SK-N-SH (cell line): ENCODE results near the gene KIF5C. TPM values are rescaled to one million over a fixed set of nuclear protein-coding genes. Genes with fewer than 3 reads are reported as not detected.

Source experiments
- CTCF ChIA-PET: fragments of 300-600, 350-600 bp; formaldehyde crosslinking; extraction: SDS; loops from one replicate; lab custom pipeline; 2021; lab: Yijun Ruan, JAX
- POLR2A ChIA-PET: fragments of 350-600 bp; sonication (Branson Sonifier 250); formaldehyde crosslinking; extraction: SDS; loops from one replicate; lab custom pipeline; 2020; ENCODE audit warnings: antibody characterized with exemption, inconsistent platforms; lab: Yijun Ruan, JAX
- DNase-seq: peaks from one replicate; pipeline ENCODE4 v3.0.0; 2012
- H2AFZ ChIP-seq: fragments of 200-600 bp; sonication (generic); 2 replicates; pipeline ENCODE4 v1.8.1; 2016; ENCODE audit warnings: antibody characterized with exemption, mild to moderate bottlenecking, low read depth
- H3F3A ChIP-seq: fragments of 200-600 bp; sonication (generic); replicated peaks from 2 replicates; pipeline ENCODE3; 2016; ENCODE audit warnings: antibody characterized with exemption, mild to moderate bottlenecking; ENCODE audit not compliant: insufficient read depth
- H3K27ac ChIP-seq, 2 experiments: fragments of 200-500 bp in 1 of 2; fragments of 200-600 bp in 1 of 2; sonication (Bioruptor generic) in 1 of 2; sonication (generic), shearing (Covaris generic) in 1 of 2; 2 replicates each; pipeline versions ENCODE4 v1.5.1 to v1.6.1; 2014 to 2016; ENCODE audit warnings: low read depth in 2 of 2, inconsistent platforms in 1 of 2, low read length in 1 of 2, mild to moderate bottlenecking in 1 of 2, mixed read lengths in 1 of 2
- H3K27me3 ChIP-seq: fragments of 200-600 bp; sonication (generic), shearing (Covaris generic); 2 replicates; pipeline ENCODE4 v1.6.1; 2016; ENCODE audit warnings: mixed run types; ENCODE audit not compliant: insufficient read depth
- H3K36me3 ChIP-seq, 2 experiments: fragments of 200-500 bp in 1 of 2; fragments of 200-600 bp in 1 of 2; sonication (Bioruptor generic) in 1 of 2; sonication (generic) in 1 of 2; replicated peaks in 1 of 2; 2 replicates each; pipeline versions ENCODE3 to v1.5.1; 2014 to 2016; ENCODE audit warnings: low read length in 1 of 2, mild to moderate bottlenecking in 1 of 2; ENCODE audit not compliant: insufficient read depth in 2 of 2, control insufficient read depth in 1 of 2
- H3K4me1 ChIP-seq, 2 experiments: fragments of 200-500 bp in 1 of 2; fragments of 200-600 bp in 1 of 2; sonication (Bioruptor generic) in 1 of 2; sonication (generic), shearing (Covaris generic) in 1 of 2; 2 replicates each; pipeline versions ENCODE4 v1.5.1 to v1.6.1; 2014 to 2016; ENCODE audit warnings: low read depth in 1 of 2, low read length in 1 of 2, mixed run types in 1 of 2; ENCODE audit not compliant: insufficient read depth in 2 of 2, control insufficient read depth in 1 of 2
- H3K4me2 ChIP-seq: fragments of 200-600 bp; sonication (generic), shearing (Covaris generic); 2 replicates; pipeline ENCODE4 v1.6.1; 2017; ENCODE audit warnings: mixed run types
- H3K4me3 ChIP-seq, 2 experiments: fragments of 200-500 bp in 1 of 2; fragments of 200-600 bp in 1 of 2; sonication (Bioruptor generic) in 1 of 2; sonication (generic), shearing (Covaris generic) in 1 of 2; 2 replicates each; pipeline versions ENCODE4 v1.5.1 to v1.8.1; 2014 to 2016; ENCODE audit warnings: low read depth in 2 of 2, inconsistent platforms in 1 of 2, low read length in 1 of 2, mild to moderate bottlenecking in 1 of 2, mixed read lengths in 1 of 2, moderate library complexity in 1 of 2
- H3K79me2 ChIP-seq: fragments of 200-600 bp; sonication (generic); 2 replicates; pipeline ENCODE4 v1.8.1; 2017; ENCODE audit warnings: mild to moderate bottlenecking; ENCODE audit not compliant: insufficient read depth
- H3K9ac ChIP-seq: fragments of 200-600 bp; sonication (generic); 2 replicates; pipeline ENCODE4 v1.6.1; 2017; ENCODE audit warnings: mixed run types
- H3K9me2 ChIP-seq: fragments of 200-600 bp; sonication (generic); 2 replicates; pipeline ENCODE4 v1.6.1; 2017; ENCODE audit warnings: mixed run types
- H3K9me3 ChIP-seq: fragments of 200-600 bp; sonication (generic); 2 replicates; pipeline ENCODE4 v1.6.1; 2017; ENCODE audit warnings: mixed run types, mild to moderate bottlenecking, moderate library complexity
- H4K20me1 ChIP-seq: fragments of 200-600 bp; sonication (generic); 2 replicates; pipeline ENCODE4 v1.6.1; 2017; ENCODE audit warnings: mild to moderate bottlenecking, mixed run types; ENCODE audit not compliant: insufficient read depth
- CHD2 ChIP-seq: fragments of 150-350 bp; IDR thresholded peaks from 2 replicates; pipeline ENCODE4 v1.6.1; 2018; ENCODE audit warnings: low read length; ENCODE audit not compliant: partially characterized antibody
- CTCF ChIP-seq: fragments of 200-600 bp; sonication (generic); IDR thresholded peaks from 2 replicates; pipeline ENCODE4 v1.6.1; 2017; ENCODE audit warnings: antibody characterized with exemption, mild to moderate bottlenecking, moderate library complexity
- EP300 ChIP-seq, 2 experiments: IDR thresholded peaks; 2 replicates each; pipeline versions ENCODE4 v1.4.0 to v1.6.1; 2012; ENCODE audit warnings: borderline replicate concordance in 1 of 2, low read depth in 1 of 2, low read length in 1 of 2
- GABPA ChIP-seq: IDR thresholded peaks from 2 replicates; pipeline ENCODE4 v1.4.0; 2012; ENCODE audit warnings: low read depth, mild to moderate bottlenecking
- GATA2 ChIP-seq: sonication (generic); formaldehyde crosslinking; IDR thresholded peaks from 2 replicates; pipeline ENCODE4 v1.5.0; 2020; ENCODE audit warnings: mild to moderate bottlenecking, missing genetic modification reagents
- JUND ChIP-seq: IDR thresholded peaks from 2 replicates; pipeline ENCODE4 v1.4.0; 2012
- NFIC ChIP-seq: IDR thresholded peaks from 2 replicates; pipeline ENCODE4 v1.4.0; 2012; ENCODE audit warnings: borderline replicate concordance
- NRF1 ChIP-seq: IDR thresholded peaks from 2 replicates; pipeline ENCODE4 v1.6.1; 2012; ENCODE audit warnings: low read depth, mild to moderate bottlenecking, low read length
- RCOR1 ChIP-seq: fragments of 150-350 bp; IDR thresholded peaks from 2 replicates; pipeline ENCODE4 v1.6.1; 2017; ENCODE audit warnings: antibody characterized with exemption, low read length
- REST ChIP-seq: IDR thresholded peaks from 2 replicates; pipeline ENCODE4 v1.6.1; 2012; ENCODE audit warnings: mild to moderate bottlenecking, low read depth, low read length, moderate library complexity
- RXRA ChIP-seq: IDR thresholded peaks from 2 replicates; pipeline ENCODE4 v1.4.0; 2012; ENCODE audit warnings: low read depth, mild to moderate bottlenecking, borderline replicate concordance
- SMC3 ChIP-seq: IDR thresholded peaks from 2 replicates; pipeline ENCODE4 v1.6.1; 2012; ENCODE audit warnings: low read depth, low read length, improper control_type of control experiment
- TAF1 ChIP-seq: IDR thresholded peaks from 2 replicates; pipeline ENCODE4 v1.6.1; 2012; ENCODE audit warnings: low read depth, mild to moderate bottlenecking, low read length, moderate library complexity, borderline replicate concordance
- USF2 ChIP-seq: fragments of 150-350 bp; IDR thresholded peaks from 2 replicates; pipeline ENCODE4 v1.6.1; 2017; ENCODE audit warnings: antibody characterized with exemption, low read length, low read depth, borderline replicate concordance
- YY1 ChIP-seq: IDR thresholded peaks from 2 replicates; pipeline ENCODE4 v1.4.0; 2012; ENCODE audit warnings: low read depth, mild to moderate bottlenecking
- WGBS: methylation state at CpG from one replicate; pipeline ENCODE4 v1.1.6; 2017; ENCODE audit warnings: low lambda C conversion rate; 5-methylcytosine and 5-hydroxymethylcytosine counted together
- polyA plus RNA-seq, 3 experiments: library from polyadenylated mRNA; depleted of rRNA; stranded (reverse); fragments of >200 nt; gene quantifications; 2 replicates each; pipeline ENCODE4 v1.2.3, GENCODE V29; 2012

The KIF5C gene
- polyA plus RNA-seq, 1 of the 3 experiments (the other 2 are of a cell fraction): 3.9 TPM

DNA sequence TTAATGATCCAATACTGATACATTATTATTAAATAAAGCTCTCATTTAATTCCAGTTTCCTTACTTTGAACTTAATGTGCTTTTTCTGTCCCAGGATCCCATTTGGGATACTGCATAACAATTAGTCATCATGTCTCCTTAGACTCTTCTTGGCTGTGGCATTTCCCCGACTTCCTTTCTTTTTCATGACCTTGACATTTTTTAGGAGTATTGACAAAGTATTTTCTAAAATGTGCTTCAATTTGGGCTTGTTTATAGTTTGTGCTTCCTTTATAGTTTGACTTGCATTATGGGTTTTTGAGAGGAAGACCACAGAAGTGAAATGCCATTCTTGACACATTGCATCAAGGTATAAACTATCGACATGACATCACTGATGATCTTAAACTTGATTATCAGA is 46.1 kb upstream of the KIF5C start:
- H3K4me3 ChIP-seq: no peak overlapping the region
- no peak overlapping the region for H2AFZ ChIP-seq
- H4K20me1 ChIP-seq: no peaks in the 10 kb centered on the region
- no peaks in the 10 kb centered on the region for H3F3A ChIP-seq
- no peaks in the 10 kb centered on the region for H3K36me3 ChIP-seq
- no peak for DNase-seq
- POLR2A ChIA-PET: no interaction called here
- no peak overlapping the region for H3K4me2 ChIP-seq
- TF ChIP-seq GATA2 (CRISPR knock-in tag) (no peak), CTCF (no peak), NFIC (no peak), YY1 (no peak), RXRA (no peak), NRF1 (no peak), USF2 (no peak), TAF1 (no peak), GABPA (no peak), SMC3 (no peak), EP300 (IDR thresholded peaks at IDR 0.05; ENCODE audit: borderline replicate concordance in 1 of 2, low read depth in 1 of 2, low read length in 1 of 2) (no peak)
- H3K27ac ChIP-seq: no peak overlapping the region
- H3K79me2 ChIP-seq: no peaks in the 10 kb centered on the region
- no peaks in the 10 kb centered on the region for H3K27me3 ChIP-seq
- CTCF ChIA-PET: interaction anchor here (0.6 kb wide), 1 partner anchor 25 kb away, joined by 3 read pairs; no protein-coding TSS in a partner anchor
- H3K9ac ChIP-seq: no peak overlapping the region
- no peaks in the 10 kb centered on the region for H3K4me1 ChIP-seq
- WGBS: 73% methylated on average over 2 of the region's 2 CpGs
- no peaks in the 10 kb centered on the region for H3K9me2 ChIP-seq
- H3K9me3 ChIP-seq: no peaks in the 10 kb centered on the region

DNA sequence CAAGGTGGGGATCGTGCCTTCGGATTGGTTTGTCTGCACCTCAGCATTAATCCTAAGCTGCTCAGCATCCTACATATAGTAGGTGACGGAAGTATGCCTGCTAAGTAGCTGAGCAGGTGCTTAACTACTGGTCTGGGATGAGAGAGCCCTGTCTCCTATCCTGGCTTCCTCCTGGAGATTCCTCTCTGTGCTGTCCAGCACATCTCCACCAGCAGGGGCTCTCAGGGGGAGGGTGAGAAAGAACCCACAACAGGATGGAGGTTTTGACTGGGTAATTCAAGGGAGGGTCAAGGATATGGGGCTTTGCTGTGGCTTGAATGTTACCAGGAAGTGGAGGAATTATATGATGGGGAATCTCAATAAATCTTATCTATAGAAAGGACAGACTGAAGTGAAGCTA is 45.4 kb upstream of the KIF5C start:
- no peaks in the 10 kb centered on the region for H3K9me3 ChIP-seq
- no peak for DNase-seq
- H2AFZ ChIP-seq: no peak overlapping the region
- no peaks in the 10 kb centered on the region for H3K36me3 ChIP-seq
- TF ChIP-seq EP300 (IDR thresholded peaks at IDR 0.05; ENCODE audit: borderline replicate concordance in 1 of 2, low read depth in 1 of 2, low read length in 1 of 2) (no peak), CHD2 (no peak), RCOR1 (no peak), REST (peak; percentile 67; the same call in 1 of the 2 replicates), JUND (no peak)
- 34% methylated on average over 3 of the region's 3 CpGs for WGBS
- no peaks in the 10 kb centered on the region; the same call in 1 of the 2 replicates for H3K27me3 ChIP-seq
- ChIA-PET CTCF (interaction anchor here (1.0 to 1.3 kb wide), 2 partner anchors 20 to 25 kb away, joined by 3 read pairs; no protein-coding TSS in a partner anchor), POLR2A (no interaction called here)
- no peak overlapping the region for H3K4me2 ChIP-seq
- H3K9me2 ChIP-seq: no peaks in the 10 kb centered on the region
- H3K79me2 ChIP-seq: no peaks in the 10 kb centered on the region
- H3F3A ChIP-seq: no peaks in the 10 kb centered on the region
- no peaks in the 10 kb centered on the region for H3K4me1 ChIP-seq
- no peak overlapping the region for H3K4me3 ChIP-seq
- H3K9ac ChIP-seq: no peak overlapping the region
- no peak overlapping the region for H3K27ac ChIP-seq
- H4K20me1 ChIP-seq: no peaks in the 10 kb centered on the region
